Mucosa of descending colon (tissue), 3 donors: ENCODE results near the gene BMP6. TPM values are rescaled to one million over a fixed set of nuclear protein-coding genes. Genes with fewer than 3 reads are reported as not detected.

Experiments used
- ATAC-seq: fragments of 200-7000 bp; cut with Tn5 transposase; one replicate; pipeline ENCODE4 v1.9.1; 2020; ENCODE audit warnings: mild to moderate bottlenecking, moderate library complexity
- DNase-seq, 3 donors: peaks; one replicate each; pipeline ENCODE4 v3.0.0-alpha.2; 2020
- H3K36me3 ChIP-seq: fragments of 200-600 bp; one replicate; pipeline ENCODE4 v1.8.0; 2021; ENCODE audit warnings: low read depth, mild to moderate bottlenecking
- H3K4me1 ChIP-seq: fragments of 200-600 bp; one replicate; pipeline ENCODE4 v1.8.0; 2021; ENCODE audit warnings: low read depth, mild to moderate bottlenecking
- H3K4me3 ChIP-seq: fragments of 200-600 bp; one replicate; pipeline ENCODE4 v1.8.0; 2021; ENCODE audit warnings: mild to moderate bottlenecking
- H3K9me3 ChIP-seq: fragments of 200-600 bp; one replicate; pipeline ENCODE4 v1.8.0; 2021; ENCODE audit warnings: mild to moderate bottlenecking
- CTCF ChIP-seq: fragments of 200-600 bp; IDR thresholded peaks from one replicate; pipeline ENCODE4 v1.8.0; 2022; ENCODE audit warnings: antibody characterized with exemption, mild to moderate bottlenecking
- intact Hi-C, 2 donors: fragments of 100-400 bp; cut with DNase I in 1 of 2; cut with micrococcal nuclease in 1 of 2; formaldehyde crosslinking; loops; one replicate each; pipeline versions ENCODE4 v1.11.0 to v1.11.1; 2022; cut with DNase I, micrococcal nuclease
- total RNA-seq, 3 donors: library from RNA; stranded (reverse); fragmentation: NEBNext Ultra II Directional in 2 of 3; extraction: Animal tissue kit (Norgen Biotek cat#: 25700) in 2 of 3; gene quantifications; one replicate each; pipeline versions ENCODE4 v1.2.1 to v1.2.4, GENCODE V29; 2021 to 2023
- donor health status: DM: no; HTN: no; CAD: no; lungs with moderate emphysema.
- donor health status: DM: no; HTN: no; CAD: no.
- donor health status: DM: no; HTN: yes; CAD: no.

Gene BMP6
- total RNA-seq, 3 donors from 2014 or later, result 0.55 to 1.9 (median 0.98) TPM

DNA sequence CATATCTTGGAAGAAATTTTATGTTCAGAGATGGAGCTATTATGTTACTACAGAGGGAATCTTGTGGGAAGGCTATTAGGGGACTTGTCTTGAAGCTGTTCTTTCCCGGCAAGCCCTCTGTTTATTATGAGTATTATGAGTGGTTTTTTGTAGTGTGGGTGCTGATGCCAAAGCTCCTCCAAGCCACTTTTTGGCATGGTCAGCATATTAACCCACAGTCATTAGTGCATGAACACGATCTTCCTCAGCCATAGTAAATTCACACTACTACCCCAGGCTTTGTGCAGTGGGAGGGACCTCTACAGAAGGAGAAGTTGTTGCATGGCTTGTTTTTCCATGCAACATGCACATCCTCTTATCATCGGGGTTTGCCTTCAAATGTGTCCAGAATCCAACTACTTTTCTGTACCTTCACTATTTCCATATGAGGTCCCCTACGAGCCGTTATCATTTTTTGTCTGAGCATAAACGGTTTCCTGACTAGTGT, 6.5 kb upstream of the BMP6 start:
- H3K36me3 ChIP-seq, result no peaks in the 10 kb centered on the region
- no peak for TF ChIP-seq CTCF
- H3K4me3 ChIP-seq, result no peak overlapping the region
- DNase-seq, result no peak
- H3K9me3 ChIP-seq, result peaks cover 4% of the 10 kb centered on the region
- intact Hi-C loops, result no loop called here
- no peaks in the 10 kb centered on the region for H3K4me1 ChIP-seq
- no peak for ATAC-seq

DNA sequence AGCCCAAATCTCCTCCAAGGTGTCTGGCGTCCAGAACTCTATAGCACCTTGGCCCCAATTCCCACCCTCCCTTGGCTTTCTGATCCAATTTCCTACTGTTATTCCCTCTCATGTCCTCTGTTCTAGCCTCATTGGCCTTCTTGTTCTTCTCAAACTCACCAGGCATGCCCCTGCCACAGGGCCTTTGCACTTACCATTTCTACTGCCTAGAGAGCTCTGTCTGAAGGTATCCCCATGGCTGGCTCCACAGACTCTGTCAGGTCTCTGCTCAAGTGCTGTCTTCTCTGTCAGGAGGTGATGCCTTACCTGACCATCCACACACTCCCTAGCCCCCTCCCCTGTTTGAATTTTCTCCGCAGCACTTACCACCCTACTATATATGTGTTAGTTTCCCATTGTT, 5.6 kb upstream of the BMP6 start:
- Histone ChIP-seq H3K4me1 (no peaks in the 10 kb centered on the region), H3K36me3 (no peaks in the 10 kb centered on the region), H3K9me3 (peaks cover 4% of the 10 kb centered on the region), H3K4me3 (no peak overlapping the region)
- intact Hi-C loops, result loop anchor here (5.0 to 10.0 kb wide), 2 partner anchors 284 to 287 kb away; no protein-coding TSS in a partner anchor
- DNase-seq, result no peak
- ATAC-seq, result no peak
- no peak for TF ChIP-seq CTCF

DNA sequence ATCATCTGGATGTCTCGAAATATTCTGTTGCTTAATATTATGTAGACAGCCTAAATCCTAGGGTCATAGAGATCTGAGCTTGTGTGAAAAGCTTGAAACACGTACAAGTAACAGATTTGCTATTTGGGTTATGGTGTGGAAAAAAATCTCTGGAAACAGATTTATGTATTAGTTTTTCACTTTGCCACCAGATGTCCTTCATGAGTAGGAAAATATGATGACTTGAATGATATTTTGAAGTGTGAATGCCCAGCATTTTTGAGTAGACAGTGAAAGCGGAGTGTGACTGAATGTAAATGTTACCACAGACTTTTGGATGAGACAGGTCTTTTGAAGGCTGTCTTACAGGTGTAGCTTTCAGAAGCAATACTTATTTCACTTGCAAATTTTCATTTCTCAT, 4.2 kb upstream of the BMP6 start:
- intact Hi-C loops, result loop anchor here (5.0 to 10.0 kb wide), 2 partner anchors 283 to 286 kb away; no protein-coding TSS in a partner anchor
- no peak for DNase-seq
- H3K4me1 ChIP-seq, result peaks cover 13% of the 10 kb centered on the region
- H3K36me3 ChIP-seq, result no peaks in the 10 kb centered on the region
- peaks cover 2% of the 10 kb centered on the region for H3K9me3 ChIP-seq
- no peak for ATAC-seq
- H3K4me3 ChIP-seq, result no peak overlapping the region
- no peak for TF ChIP-seq CTCF

DNA sequence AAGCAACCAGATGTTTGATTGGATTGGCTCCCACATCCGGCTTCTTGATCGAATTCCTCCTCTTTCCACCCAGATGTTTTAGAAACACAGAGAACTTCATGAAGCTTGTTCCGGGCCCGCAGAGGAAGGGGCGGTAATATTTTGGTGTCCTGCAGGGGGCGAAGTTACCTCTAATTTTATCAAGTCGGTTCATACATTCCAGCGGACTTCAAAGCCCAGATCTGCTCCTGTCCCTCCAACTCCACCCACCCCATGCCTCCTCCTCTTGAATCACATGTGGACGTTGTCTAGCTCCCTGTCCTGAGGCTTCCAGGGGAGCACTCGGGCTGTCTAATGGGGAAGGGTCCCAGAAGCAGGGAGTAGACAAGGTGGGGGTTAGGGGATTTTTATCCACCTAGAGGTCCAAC, 2.9 kb upstream of the BMP6 start:
- TF ChIP-seq CTCF, result peak; percentile 7
- Histone ChIP-seq H3K4me3 (no peak overlapping the region), H3K9me3 (no peaks in the 10 kb centered on the region), H3K4me1 (peaks cover 21% of the 10 kb centered on the region), H3K36me3 (no peaks in the 10 kb centered on the region)
- DNase-seq, result peak in 2 of 3 donors; percentile 74 to 86
- peak; percentile 42 for ATAC-seq
- intact Hi-C loops, result loop anchor here (5.0 to 10.0 kb wide), 2 partner anchors 282 to 284 kb away; no protein-coding TSS in a partner anchor

GRCh38 chr6:7723554-7723953, 2.3 kb upstream of the BMP6 start:
- Histone ChIP-seq H3K4me1 (peaks cover 25% of the 10 kb centered on the region), H3K4me3 (no peak overlapping the region), H3K9me3 (no peaks in the 10 kb centered on the region), H3K36me3 (no peaks in the 10 kb centered on the region)
- ATAC-seq (no peak), DNase-seq (no peak)
- intact Hi-C loops, result loop anchor here (5.0 to 10.0 kb wide), 2 partner anchors 281 to 284 kb away; no protein-coding TSS in a partner anchor
- no peak for TF ChIP-seq CTCF

- intact Hi-C loops, result loop anchor here in 1 of 2 donors (10.0 kb wide), 1 partner anchor 279 kb away; no protein-coding TSS in a partner anchor
- TF ChIP-seq CTCF, result no peak
- H3K4me1 ChIP-seq, result peaks cover 31% of the 10 kb centered on the region
- H3K4me3 ChIP-seq, result no peak overlapping the region
- DNase-seq (no peak), ATAC-seq (no peak)
- no peaks in the 10 kb centered on the region for H3K9me3 ChIP-seq
- H3K36me3 ChIP-seq, result no peaks in the 10 kb centered on the region
These were observed 487 bp upstream of the BMP6 start for GRCh38 chr6:7725412-7725811.
